Ovary (tissue), 3 donors: ENCODE measurements around the gene DIP2C.

Source experiments
- EP300 ChIP-seq: sonication (generic); formaldehyde crosslinking; IDR thresholded peaks from one replicate; pipeline ENCODE4 v1.6.1; 2017; ENCODE audit warnings: antibody characterized with exemption
- POLR2A ChIP-seq: fragments of 450-650 bp; IDR thresholded peaks from one replicate; pipeline ENCODE4 v1.6.1; 2017; ENCODE audit warnings: antibody characterized with exemption, mild to moderate bottlenecking, moderate library complexity
- TF ChIP-seq, protein P1 (sequence below), 3 donors: fragments of 450-650 bp in 2 of 3; fragments of 200-600 bp in 1 of 3; IDR thresholded peaks; one replicate each; pipeline versions ENCODE4 v1.5.1 to v1.8.0; 2016 to 2022; ENCODE audit warnings: antibody characterized with exemption in 3 of 3, mild to moderate bottlenecking in 1 of 3
- donor health status: DM: no; HTN: no; CAD: no.

DNA sequence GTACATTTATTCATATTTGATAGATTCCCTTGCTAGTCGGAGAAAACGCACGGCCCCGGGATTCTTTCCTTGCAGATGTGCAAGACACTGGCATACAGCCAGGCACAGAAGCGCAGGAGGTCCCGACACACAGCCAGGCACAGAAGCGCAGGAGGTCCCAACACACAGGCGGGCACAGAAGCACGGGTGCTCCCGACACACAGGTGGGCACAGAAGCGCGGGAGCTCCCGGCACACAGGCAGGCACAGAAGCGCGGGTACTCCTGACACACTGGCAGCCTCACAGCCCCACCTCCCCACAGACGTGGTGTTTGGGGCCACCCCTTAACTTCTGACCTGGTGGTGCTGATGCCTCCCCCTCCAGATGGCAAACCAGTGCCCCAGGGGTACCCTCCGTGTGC, 316.9 kb downstream of the DIP2C start:
- TF ChIP-seq, protein P1, sequence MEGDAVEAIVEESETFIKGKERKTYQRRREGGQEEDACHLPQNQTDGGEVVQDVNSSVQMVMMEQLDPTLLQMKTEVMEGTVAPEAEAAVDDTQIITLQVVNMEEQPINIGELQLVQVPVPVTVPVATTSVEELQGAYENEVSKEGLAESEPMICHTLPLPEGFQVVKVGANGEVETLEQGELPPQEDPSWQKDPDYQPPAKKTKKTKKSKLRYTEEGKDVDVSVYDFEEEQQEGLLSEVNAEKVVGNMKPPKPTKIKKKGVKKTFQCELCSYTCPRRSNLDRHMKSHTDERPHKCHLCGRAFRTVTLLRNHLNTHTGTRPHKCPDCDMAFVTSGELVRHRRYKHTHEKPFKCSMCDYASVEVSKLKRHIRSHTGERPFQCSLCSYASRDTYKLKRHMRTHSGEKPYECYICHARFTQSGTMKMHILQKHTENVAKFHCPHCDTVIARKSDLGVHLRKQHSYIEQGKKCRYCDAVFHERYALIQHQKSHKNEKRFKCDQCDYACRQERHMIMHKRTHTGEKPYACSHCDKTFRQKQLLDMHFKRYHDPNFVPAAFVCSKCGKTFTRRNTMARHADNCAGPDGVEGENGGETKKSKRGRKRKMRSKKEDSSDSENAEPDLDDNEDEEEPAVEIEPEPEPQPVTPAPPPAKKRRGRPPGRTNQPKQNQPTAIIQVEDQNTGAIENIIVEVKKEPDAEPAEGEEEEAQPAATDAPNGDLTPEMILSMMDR (IDR thresholded peaks at IDR 0.05): no peak
- TF ChIP-seq POLR2A (no peak), EP300 (no peak)
